ENCODE measurements around the gene FGGY. TPM values are rescaled to one million over a fixed set of nuclear protein-coding genes. Genes with fewer than 3 reads are reported as not detected.
A peak's percentile ranks its signal among the peaks of the same experiment; 100 is the strongest.

FGGY gene
- total RNA-seq, 1 donor from 2014 or later, result 31.2 TPM

GRCh38 chr1:59520194-59520593 lies 223.3 kb downstream of the FGGY start:
- Histone ChIP-seq H3K36me3 (no peaks in the 10 kb centered on the region), H3K4me1 (peaks cover 27% of the 10 kb centered on the region), H3K4me3 (no peak overlapping the region), H3K9me3 (replicated peaks) (no peaks in the 10 kb centered on the region), H3K27ac (replicated peaks) (peak overlapping the region; percentile 63), H3K27me3 (ENCODE audit: low read depth) (no peaks in the 10 kb centered on the region)
- TF ChIP-seq CTCF (IDR thresholded peaks at IDR 0.05; ENCODE audit: borderline replicate concordance), result no peak
- DNase-seq, result no peak
- intact Hi-C loops (cut with micrococcal nuclease), result no loop called here

GRCh38 chr1:59520827-59521418 lies 224.0 kb downstream of the FGGY start:
- H3K27ac ChIP-seq (replicated peaks), result peak overlapping the region; percentile 63
- H3K27me3 ChIP-seq (ENCODE audit: low read depth), result no peaks in the 10 kb centered on the region
- H3K36me3 ChIP-seq, result no peaks in the 10 kb centered on the region
- H3K4me1 ChIP-seq, result peaks cover 27% of the 10 kb centered on the region
- H3K9me3 ChIP-seq (replicated peaks), result no peaks in the 10 kb centered on the region
- intact Hi-C loops (cut with micrococcal nuclease), result no loop called here
- no peak for TF ChIP-seq CTCF (IDR thresholded peaks at IDR 0.05; ENCODE audit: borderline replicate concordance)
- no peak for DNase-seq
- no peak overlapping the region for H3K4me3 ChIP-seq

- H3K9me3 ChIP-seq (replicated peaks), result no peaks in the 10 kb centered on the region
- no peak for DNase-seq
- no peaks in the 10 kb centered on the region for H3K27me3 ChIP-seq (ENCODE audit: low read depth)
- peaks cover 27% of the 10 kb centered on the region for H3K4me1 ChIP-seq
- intact Hi-C loops (cut with micrococcal nuclease), result no loop called here
- no peak overlapping the region for H3K4me3 ChIP-seq
- H3K27ac ChIP-seq (replicated peaks), result peak overlapping the region; percentile 63
- no peak for TF ChIP-seq CTCF (IDR thresholded peaks at IDR 0.05; ENCODE audit: borderline replicate concordance)
- H3K36me3 ChIP-seq, result no peaks in the 10 kb centered on the region
Observed at GRCh38 chr1:59521456-59521855, 224.6 kb downstream of the FGGY start.

- TF ChIP-seq CTCF (IDR thresholded peaks at IDR 0.05; ENCODE audit: borderline replicate concordance), result no peak
- intact Hi-C loops (cut with micrococcal nuclease), result no loop called here
- no peak for DNase-seq
- Histone ChIP-seq H3K4me3 (no peak overlapping the region), H3K27ac (replicated peaks) (no peak overlapping the region), H3K4me1 (peaks cover 27% of the 10 kb centered on the region), H3K9me3 (replicated peaks) (no peaks in the 10 kb centered on the region), H3K27me3 (ENCODE audit: low read depth) (no peaks in the 10 kb centered on the region), H3K36me3 (no peaks in the 10 kb centered on the region)
Observed at GRCh38 chr1:59522925-59523505, 226.1 kb downstream of the FGGY start.

- DNase-seq, result no peak
- H3K4me1 ChIP-seq, result peaks cover 27% of the 10 kb centered on the region
- H3K36me3 ChIP-seq, result no peaks in the 10 kb centered on the region
- no peak overlapping the region for H3K4me3 ChIP-seq
- H3K27me3 ChIP-seq (ENCODE audit: low read depth), result no peaks in the 10 kb centered on the region
- no peak overlapping the region for H3K27ac ChIP-seq (replicated peaks)
- TF ChIP-seq CTCF (IDR thresholded peaks at IDR 0.05; ENCODE audit: borderline replicate concordance), result no peak
- intact Hi-C loops (cut with micrococcal nuclease), result no loop called here
- H3K9me3 ChIP-seq (replicated peaks), result no peaks in the 10 kb centered on the region
Observed at GRCh38 chr1:59523745-59524450, 227.0 kb downstream of the FGGY start.

All from left ventricle myocardium inferior (tissue), 1 donor.